ENCODE data around the gene COL4A5.

DNA sequence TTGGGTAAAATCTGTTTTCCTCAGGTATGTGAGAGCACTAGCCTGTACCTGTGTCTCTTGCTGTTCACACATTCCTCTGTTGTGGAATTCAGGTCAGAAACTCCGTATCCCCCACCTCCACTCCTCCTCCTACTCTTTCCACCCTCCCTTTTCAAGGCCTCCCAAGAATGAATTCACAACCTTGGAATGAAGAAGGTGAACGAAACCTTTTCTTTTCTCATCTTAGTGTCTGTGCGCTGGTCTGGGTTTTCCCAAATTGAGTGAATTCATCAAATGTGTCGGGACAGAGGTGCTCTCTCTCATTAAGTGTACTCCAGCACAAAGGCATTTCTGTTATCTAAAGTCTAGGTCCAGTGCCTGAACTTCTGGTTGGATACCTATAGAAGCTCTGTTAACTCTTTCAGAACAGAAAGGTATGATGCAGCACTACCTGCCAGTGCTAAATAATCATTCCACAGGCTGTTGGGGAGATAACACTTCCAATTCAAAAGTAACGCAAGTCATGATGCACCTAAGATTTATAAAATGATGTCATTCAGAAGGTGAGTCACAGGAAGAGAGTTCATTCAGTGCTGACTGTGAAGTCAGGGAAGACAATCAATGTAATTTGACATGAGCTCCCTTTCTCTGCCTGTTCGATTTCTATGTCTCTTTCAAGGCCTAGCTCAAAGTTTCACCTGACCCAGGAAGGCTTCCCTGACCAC is 43.3 kb upstream of the COL4A5 start:
- TF ChIP-seq, protein P1, sequence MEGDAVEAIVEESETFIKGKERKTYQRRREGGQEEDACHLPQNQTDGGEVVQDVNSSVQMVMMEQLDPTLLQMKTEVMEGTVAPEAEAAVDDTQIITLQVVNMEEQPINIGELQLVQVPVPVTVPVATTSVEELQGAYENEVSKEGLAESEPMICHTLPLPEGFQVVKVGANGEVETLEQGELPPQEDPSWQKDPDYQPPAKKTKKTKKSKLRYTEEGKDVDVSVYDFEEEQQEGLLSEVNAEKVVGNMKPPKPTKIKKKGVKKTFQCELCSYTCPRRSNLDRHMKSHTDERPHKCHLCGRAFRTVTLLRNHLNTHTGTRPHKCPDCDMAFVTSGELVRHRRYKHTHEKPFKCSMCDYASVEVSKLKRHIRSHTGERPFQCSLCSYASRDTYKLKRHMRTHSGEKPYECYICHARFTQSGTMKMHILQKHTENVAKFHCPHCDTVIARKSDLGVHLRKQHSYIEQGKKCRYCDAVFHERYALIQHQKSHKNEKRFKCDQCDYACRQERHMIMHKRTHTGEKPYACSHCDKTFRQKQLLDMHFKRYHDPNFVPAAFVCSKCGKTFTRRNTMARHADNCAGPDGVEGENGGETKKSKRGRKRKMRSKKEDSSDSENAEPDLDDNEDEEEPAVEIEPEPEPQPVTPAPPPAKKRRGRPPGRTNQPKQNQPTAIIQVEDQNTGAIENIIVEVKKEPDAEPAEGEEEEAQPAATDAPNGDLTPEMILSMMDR (conservative IDR thresholded peaks at IDR 0.05 in 1 of 2, IDR thresholded peaks at IDR 0.05 in 1 of 2; ENCODE audit: extremely low read depth in 1 of 2, insufficient read depth in 1 of 2, low read depth in 1 of 2, low read length in 2 of 2) = no peak
- no peak for TF ChIP-seq EZH2 (IDR thresholded peaks at IDR 0.05; ENCODE audit: borderline replicate concordance, low read length)

Measured in mammary epithelial cell (primary cell).